ENCODE measurements around the gene IRX3. TPM values are rescaled to one million over a fixed set of nuclear protein-coding genes. Genes with fewer than 3 reads are reported as not detected.

The IRX3 gene
- polyA plus RNA-seq, 4 donors, result 0.07 to 1.00 (median 0.25) TPM

DNA sequence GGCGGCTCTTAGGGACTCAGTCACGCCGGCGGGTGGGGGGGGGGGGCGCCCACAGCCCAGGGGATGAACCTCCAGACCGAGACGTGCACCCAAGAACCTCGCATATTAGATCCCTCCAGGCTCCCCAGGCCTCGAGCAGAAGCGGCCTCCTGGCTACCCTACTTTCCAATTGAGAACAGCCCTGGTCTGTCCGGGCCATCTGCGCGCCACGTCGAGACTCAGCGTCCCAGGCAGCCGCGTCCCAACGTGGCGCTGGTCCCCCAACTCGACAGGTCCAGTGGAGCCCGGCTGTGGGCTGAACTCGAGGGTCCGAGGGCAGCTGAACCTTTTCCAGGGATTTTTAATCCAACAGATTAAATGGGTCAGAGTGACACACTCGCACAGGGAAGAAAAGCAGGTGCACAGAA, 2.3 kb upstream of the IRX3 start:
- H3K4me3 ChIP-seq (ENCODE audit: low read depth in 1 of 3, low read length in 3 of 3), result no peak overlapping the region
- H3K4me1 ChIP-seq (ENCODE audit: control insufficient read depth in 3 of 3, insufficient read depth in 2 of 3, low read depth in 1 of 3, low read length in 2 of 3), result peaks cover 1 to 8% (median 4%) of the 10 kb centered on the region in 3 donors
- FAIRE-seq, result no peak
- no peak overlapping the region for H3K27ac ChIP-seq (ENCODE audit: low read depth in 1 of 3, low read length in 2 of 3)
- H3K27me3 ChIP-seq (ENCODE audit: control insufficient read depth in 3 of 3, insufficient read depth in 3 of 3, low read length in 3 of 3), result peaks cover 50 to 88% (median 53%) of the 10 kb centered on the region in 3 donors
- DNase-seq, result peak in 1 of 2 donors; percentile 6
- no peaks in the 10 kb centered on the region for H3K36me3 ChIP-seq (ENCODE audit: control insufficient read depth in 3 of 3, insufficient read depth in 2 of 3, low read depth in 1 of 3, low read length in 3 of 3)
- 6 to 18% (median 14%) methylated on average over 21 to 25 of the region's 25 CpGs for WGBS, 3 donors
- H3K9me3 ChIP-seq (ENCODE audit: control insufficient read depth in 2 of 2, insufficient read depth in 1 of 2, low read depth in 1 of 2, low read length in 1 of 2), result no peaks in the 10 kb centered on the region

DNA sequence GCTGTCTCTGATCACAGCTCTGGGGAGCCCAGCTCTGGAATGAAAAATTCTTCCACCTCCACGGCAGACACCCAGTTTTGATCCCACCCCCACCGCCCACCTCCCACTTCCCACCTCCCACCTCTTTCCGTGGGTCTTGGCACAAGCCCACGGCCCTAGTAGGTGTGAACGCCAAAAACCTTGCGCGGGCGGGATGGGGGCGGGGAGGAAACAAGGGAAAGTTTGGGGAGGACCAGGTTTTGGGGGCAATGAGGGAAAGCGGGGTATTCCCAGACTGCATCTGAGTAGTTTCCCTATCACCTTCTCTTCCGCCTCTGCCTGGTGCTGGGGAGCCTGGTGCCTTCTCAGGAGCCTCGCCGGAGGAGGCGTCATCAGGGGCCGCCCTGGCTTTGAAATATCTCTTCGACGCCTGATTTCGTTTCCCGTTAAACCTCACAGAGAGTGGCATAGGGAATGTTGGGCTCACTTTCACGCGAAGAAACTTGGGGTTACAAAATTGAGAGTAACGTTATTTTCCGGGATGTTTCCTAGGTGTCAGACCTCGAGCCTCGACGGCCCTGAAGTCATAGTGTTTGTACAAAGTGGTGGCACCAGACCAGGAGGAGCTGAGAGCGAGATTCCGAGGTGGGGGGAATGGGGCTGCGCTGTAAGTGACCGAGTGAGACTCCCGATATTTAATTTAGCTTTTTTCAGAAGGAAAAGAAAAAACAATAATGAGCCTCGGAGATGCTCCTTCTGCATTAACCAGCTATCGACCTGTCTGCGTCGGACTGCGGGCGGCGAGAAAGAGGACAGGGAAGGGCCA, 1.6 kb upstream of the IRX3 start:
- DNase-seq (peak in 1 of 2 donors; percentile 4), FAIRE-seq (no peak)
- Histone ChIP-seq H3K27me3 (ENCODE audit: control insufficient read depth in 3 of 3, insufficient read depth in 3 of 3, low read length in 3 of 3) (peaks cover 54 to 89% (median 55%) of the 10 kb centered on the region in 3 donors), H3K9me3 (ENCODE audit: control insufficient read depth in 2 of 2, insufficient read depth in 1 of 2, low read depth in 1 of 2, low read length in 1 of 2) (no peaks in the 10 kb centered on the region), H3K4me3 (ENCODE audit: low read depth in 1 of 3, low read length in 3 of 3) (no peak overlapping the region), H3K4me1 (ENCODE audit: control insufficient read depth in 3 of 3, insufficient read depth in 2 of 3, low read depth in 1 of 3, low read length in 2 of 3) (peaks cover 1 to 8% (median 4%) of the 10 kb centered on the region in 3 donors), H3K27ac (ENCODE audit: low read depth in 1 of 3, low read length in 2 of 3) (no peak overlapping the region), H3K36me3 (ENCODE audit: control insufficient read depth in 3 of 3, insufficient read depth in 2 of 3, low read depth in 1 of 3, low read length in 3 of 3) (no peaks in the 10 kb centered on the region)
- 12 to 18% (median 15%) methylated on average over 37 to 38 of the region's 38 CpGs for WGBS, 3 donors

DNA sequence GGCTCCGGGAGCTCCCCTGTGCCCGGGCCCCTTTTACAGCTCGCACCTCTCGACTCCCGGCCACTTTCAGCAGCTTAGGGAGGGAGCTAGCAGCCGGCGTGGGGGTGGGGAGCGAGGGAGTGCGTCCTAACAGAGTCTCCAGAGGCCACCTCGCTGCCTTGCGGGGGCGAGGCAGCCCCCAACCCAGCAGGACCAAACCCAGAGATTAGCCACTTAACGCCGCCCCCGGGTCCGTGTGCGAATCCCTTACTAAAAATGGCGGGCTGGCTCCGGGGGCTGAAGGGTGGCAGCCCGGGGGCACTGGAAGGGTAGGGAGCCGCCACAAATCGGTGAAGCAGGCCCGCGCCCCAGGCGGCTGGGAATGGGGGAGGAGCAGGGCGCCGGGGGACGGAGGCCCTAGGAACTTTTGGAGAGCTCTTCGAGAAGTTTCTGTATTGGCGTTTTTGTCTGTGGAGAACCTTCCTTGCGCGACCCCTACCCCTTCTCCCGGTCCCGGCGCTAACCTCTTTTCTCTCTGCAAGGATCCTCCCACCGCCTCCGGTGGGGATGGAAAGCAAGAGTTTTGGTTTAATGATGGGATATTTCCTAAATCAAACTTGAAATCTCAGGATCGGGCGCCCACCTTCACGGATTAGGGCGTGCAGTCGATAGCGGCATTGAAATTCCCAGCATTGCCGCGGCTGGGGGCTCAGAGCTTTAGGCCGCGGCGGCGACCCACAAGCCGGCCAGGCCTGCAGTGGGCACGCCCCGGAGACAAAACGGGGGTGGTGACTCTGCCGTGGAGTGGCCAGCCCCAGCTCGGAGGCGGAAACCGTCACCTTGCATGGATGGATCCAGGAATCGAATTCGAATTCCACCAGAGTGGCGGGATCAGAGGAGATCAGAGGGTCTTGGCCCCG, 793 bp upstream of the IRX3 start:
- 3 to 7% (median 7%) methylated on average over 58 to 61 of the region's 61 CpGs for WGBS, 3 donors
- FAIRE-seq, result no peak
- Histone ChIP-seq H3K27me3 (ENCODE audit: control insufficient read depth in 3 of 3, insufficient read depth in 3 of 3, low read length in 3 of 3) (peaks cover 54 to 90% (median 58%) of the 10 kb centered on the region in 3 donors), H3K36me3 (ENCODE audit: control insufficient read depth in 3 of 3, insufficient read depth in 2 of 3, low read depth in 1 of 3, low read length in 3 of 3) (no peaks in the 10 kb centered on the region), H3K9me3 (ENCODE audit: control insufficient read depth in 2 of 2, insufficient read depth in 1 of 2, low read depth in 1 of 2, low read length in 1 of 2) (no peaks in the 10 kb centered on the region), H3K27ac (ENCODE audit: low read depth in 1 of 3, low read length in 2 of 3) (no peak overlapping the region), H3K4me1 (ENCODE audit: control insufficient read depth in 3 of 3, insufficient read depth in 2 of 3, low read depth in 1 of 3, low read length in 2 of 3) (peaks cover 1 to 8% (median 6%) of the 10 kb centered on the region in 3 donors), H3K4me3 (ENCODE audit: low read depth in 1 of 3, low read length in 3 of 3) (peak overlapping the region in 1 of 3 donors; percentile 33)
- DNase-seq, result peak in 1 of 2 donors; percentile 27

DNA sequence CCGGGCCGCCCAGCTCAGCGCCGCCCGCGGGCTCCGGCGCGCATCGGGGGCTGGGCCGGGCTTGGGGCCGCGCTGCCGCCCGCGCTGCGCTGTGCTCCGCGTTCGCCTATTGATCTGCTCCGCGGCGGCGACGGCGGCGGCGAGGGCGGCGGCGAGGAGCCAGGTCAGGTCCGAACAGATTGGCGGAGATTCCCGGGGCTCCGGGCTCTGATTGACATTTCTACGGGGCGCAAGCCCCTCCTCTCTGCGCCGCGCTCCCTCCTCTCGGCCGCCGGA, 559 bp downstream of the IRX3 start:
- Histone ChIP-seq H3K4me1 (ENCODE audit: control insufficient read depth in 3 of 3, insufficient read depth in 2 of 3, low read depth in 1 of 3, low read length in 2 of 3) (peaks cover 1 to 8% (median 6%) of the 10 kb centered on the region in 3 donors), H3K27me3 (ENCODE audit: control insufficient read depth in 3 of 3, insufficient read depth in 3 of 3, low read length in 3 of 3) (peaks cover 52 to 90% (median 53%) of the 10 kb centered on the region in 3 donors)
- 0 to 3% (median 1%) methylated on average over 1 to 43 of the region's 43 CpGs for WGBS, 3 donors

DNA sequence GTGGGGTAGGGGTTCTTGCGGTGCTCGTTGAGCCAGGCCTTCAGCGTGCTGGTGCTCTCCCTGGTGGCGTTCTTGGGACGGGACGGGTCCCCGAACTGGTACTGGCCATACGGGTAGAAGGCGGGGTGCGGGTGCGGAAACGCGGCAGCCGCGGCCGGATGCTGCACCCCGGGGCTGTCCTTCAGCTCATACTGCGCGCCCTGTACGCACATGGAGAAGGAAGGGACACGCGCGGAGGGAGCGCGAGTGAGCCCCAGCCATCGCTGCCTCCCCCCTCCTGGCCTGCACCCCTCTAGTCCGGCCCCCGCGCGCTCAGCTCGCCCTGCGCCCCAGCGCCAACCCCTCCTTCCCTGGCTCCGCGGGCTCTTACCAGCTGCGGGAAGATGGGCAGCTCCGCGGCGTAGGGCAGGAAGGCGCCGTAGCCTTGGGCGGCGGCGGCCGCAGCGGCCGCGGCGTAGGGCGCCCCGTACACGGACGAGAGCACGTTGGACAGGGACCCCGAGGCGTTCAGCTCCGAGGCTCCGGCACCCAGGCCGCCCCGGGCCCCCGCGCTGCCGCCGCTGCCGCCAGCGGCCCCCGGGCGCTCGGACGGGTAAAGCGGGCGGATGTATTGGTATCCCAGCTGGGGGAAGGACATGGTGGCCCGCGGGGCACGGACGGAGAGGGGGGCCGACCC, 1.0 kb downstream of the IRX3 start:
- DNase-seq (peak in 1 of 2 donors; percentile 38), FAIRE-seq (no peak)
- H3K27me3 ChIP-seq (ENCODE audit: control insufficient read depth in 3 of 3, insufficient read depth in 3 of 3, low read length in 3 of 3), result peaks cover 52 to 90% (median 52%) of the 10 kb centered on the region in 3 donors
- no peak overlapping the region for H3K27ac ChIP-seq (ENCODE audit: low read depth in 1 of 3, low read length in 2 of 3)
- 2 to 10% (median 2%) methylated on average over 32 to 77 of the region's 77 CpGs for WGBS, 3 donors
- peaks cover 1 to 8% (median 6%) of the 10 kb centered on the region in 3 donors for H3K4me1 ChIP-seq (ENCODE audit: control insufficient read depth in 3 of 3, insufficient read depth in 2 of 3, low read depth in 1 of 3, low read length in 2 of 3)
- H3K4me3 ChIP-seq (ENCODE audit: low read depth in 1 of 3, low read length in 3 of 3), result peak overlapping the region in 2 of 3 donors; percentile 12 to 33
- no peaks in the 10 kb centered on the region for H3K36me3 ChIP-seq (ENCODE audit: control insufficient read depth in 3 of 3, insufficient read depth in 2 of 3, low read depth in 1 of 3, low read length in 3 of 3)
- H3K9me3 ChIP-seq (ENCODE audit: control insufficient read depth in 2 of 2, insufficient read depth in 1 of 2, low read depth in 1 of 2, low read length in 1 of 2), result no peaks in the 10 kb centered on the region

More for the DNA sequence above, 559 bp downstream of the IRX3 start:
- Histone ChIP-seq H3K27ac (ENCODE audit: low read depth in 1 of 3, low read length in 2 of 3) (no peak overlapping the region), H3K36me3 (ENCODE audit: control insufficient read depth in 3 of 3, insufficient read depth in 2 of 3, low read depth in 1 of 3, low read length in 3 of 3) (no peaks in the 10 kb centered on the region), H3K9me3 (ENCODE audit: control insufficient read depth in 2 of 2, insufficient read depth in 1 of 2, low read depth in 1 of 2, low read length in 1 of 2) (no peaks in the 10 kb centered on the region), H3K4me3 (ENCODE audit: low read depth in 1 of 3, low read length in 3 of 3) (peak overlapping the region; percentile 12 to 33 (median 29))
- FAIRE-seq (no peak), DNase-seq (no peak)

DNA sequence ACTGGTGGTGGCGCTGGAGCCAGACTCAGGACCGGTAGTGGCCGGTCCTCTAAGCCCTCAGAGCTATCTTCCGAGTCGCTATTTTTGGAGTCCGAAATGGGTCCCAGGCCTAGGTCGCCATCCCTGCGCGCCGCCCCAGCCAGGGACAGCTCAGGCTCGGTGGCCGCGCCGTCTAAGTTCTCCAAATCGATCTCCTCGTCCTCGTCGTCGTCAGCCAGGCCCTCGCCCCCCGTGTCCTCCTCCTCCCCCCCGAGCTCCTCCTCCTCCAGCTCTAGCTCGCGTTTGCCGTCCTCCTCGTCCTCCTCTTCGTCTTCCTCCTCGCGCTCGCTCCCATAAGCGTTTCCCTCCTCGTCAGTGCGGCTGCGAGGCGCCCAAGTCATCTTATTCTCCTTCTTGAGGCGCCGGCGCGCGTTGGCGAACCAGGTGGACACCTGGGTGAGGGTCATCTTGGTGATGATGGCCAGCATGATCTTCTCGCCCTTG, 1.6 kb downstream of the IRX3 start:
- Histone ChIP-seq H3K27ac (ENCODE audit: low read depth in 1 of 3, low read length in 2 of 3) (no peak overlapping the region), H3K4me1 (ENCODE audit: control insufficient read depth in 3 of 3, insufficient read depth in 2 of 3, low read depth in 1 of 3, low read length in 2 of 3) (peaks cover 1 to 8% (median 6%) of the 10 kb centered on the region in 3 donors), H3K27me3 (ENCODE audit: control insufficient read depth in 3 of 3, insufficient read depth in 3 of 3, low read length in 3 of 3) (peaks cover 46 to 89% (median 49%) of the 10 kb centered on the region in 3 donors), H3K4me3 (ENCODE audit: low read depth in 1 of 3, low read length in 3 of 3) (no peak overlapping the region), H3K9me3 (ENCODE audit: control insufficient read depth in 2 of 2, insufficient read depth in 1 of 2, low read depth in 1 of 2, low read length in 1 of 2) (no peaks in the 10 kb centered on the region), H3K36me3 (ENCODE audit: control insufficient read depth in 3 of 3, insufficient read depth in 2 of 3, low read depth in 1 of 3, low read length in 3 of 3) (no peaks in the 10 kb centered on the region)
- no peak for FAIRE-seq
- DNase-seq, result peak in 1 of 2 donors; percentile 18
- WGBS, 3 donors, result 6 to 13% (median 7%) methylated on average over 41 to 42 of the region's 42 CpGs

DNA sequence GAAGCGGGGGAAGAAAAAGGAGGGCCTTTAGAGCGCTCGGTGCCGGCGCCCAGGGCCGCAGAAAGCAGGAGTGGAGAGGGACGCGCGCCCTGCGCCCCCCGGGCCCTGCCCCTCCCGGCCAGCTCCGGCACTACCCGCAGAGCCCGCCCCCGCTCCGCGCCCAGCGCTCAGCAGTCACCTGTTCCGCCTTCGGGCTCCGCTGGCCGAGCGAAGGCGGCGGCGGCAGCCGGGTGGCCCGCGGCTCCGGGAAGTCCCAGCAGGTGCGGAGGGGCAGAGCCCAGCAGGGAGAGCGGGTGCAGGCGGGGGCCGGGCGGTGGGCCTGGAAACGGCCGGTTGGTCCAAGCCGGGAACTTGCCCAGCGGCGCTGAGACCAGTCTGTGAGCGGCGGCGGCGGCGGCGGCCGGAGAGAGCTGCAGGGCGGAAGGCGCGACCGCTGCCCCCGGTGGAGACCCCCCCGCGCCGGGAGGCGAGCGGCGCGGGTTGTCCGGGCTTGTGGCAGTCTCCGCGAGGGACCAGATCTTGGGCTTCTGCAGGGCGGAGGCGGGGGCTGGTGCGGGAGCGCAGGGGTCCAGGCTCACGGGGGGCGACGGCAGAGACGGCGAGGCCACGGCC, 2.2 kb downstream of the IRX3 start:
- H3K4me1 ChIP-seq (ENCODE audit: control insufficient read depth in 3 of 3, insufficient read depth in 2 of 3, low read depth in 1 of 3, low read length in 2 of 3), result peaks cover 1 to 8% (median 6%) of the 10 kb centered on the region in 3 donors
- no peak overlapping the region for H3K4me3 ChIP-seq (ENCODE audit: low read depth in 1 of 3, low read length in 3 of 3)
- H3K36me3 ChIP-seq (ENCODE audit: control insufficient read depth in 3 of 3, insufficient read depth in 2 of 3, low read depth in 1 of 3, low read length in 3 of 3), result no peaks in the 10 kb centered on the region
- peak in 1 of 2 donors; percentile 33 for DNase-seq
- peaks cover 44 to 90% (median 51%) of the 10 kb centered on the region in 3 donors for H3K27me3 ChIP-seq (ENCODE audit: control insufficient read depth in 3 of 3, insufficient read depth in 3 of 3, low read length in 3 of 3)
- no peaks in the 10 kb centered on the region for H3K9me3 ChIP-seq (ENCODE audit: control insufficient read depth in 2 of 2, insufficient read depth in 1 of 2, low read depth in 1 of 2, low read length in 1 of 2)
- no peak overlapping the region for H3K27ac ChIP-seq (ENCODE audit: low read depth in 1 of 3, low read length in 2 of 3)
- WGBS, 3 donors, result 3 to 7% (median 4%) methylated on average over 50 to 73 of the region's 73 CpGs
- no peak for FAIRE-seq

Data from small intestine (tissue), 7 donors.